HG02763 (cell line): ENCODE data around the gene PNPLA8.
"Not testable (repeated sequence)": the region's sequence is repeated elsewhere in the genome, so short reads cannot be mapped to it uniquely, and the experiment has no call there.

Experiments used
- ATAC-seq: cut with Tn5 transposase; IDR thresholded peaks from one replicate; pipeline ENCODE4 v1.9.1; 2021; ENCODE audit warnings: mild to moderate bottlenecking, moderate library complexity; ENCODE audit not compliant: unreplicated experiment

Gene PNPLA8

DNA sequence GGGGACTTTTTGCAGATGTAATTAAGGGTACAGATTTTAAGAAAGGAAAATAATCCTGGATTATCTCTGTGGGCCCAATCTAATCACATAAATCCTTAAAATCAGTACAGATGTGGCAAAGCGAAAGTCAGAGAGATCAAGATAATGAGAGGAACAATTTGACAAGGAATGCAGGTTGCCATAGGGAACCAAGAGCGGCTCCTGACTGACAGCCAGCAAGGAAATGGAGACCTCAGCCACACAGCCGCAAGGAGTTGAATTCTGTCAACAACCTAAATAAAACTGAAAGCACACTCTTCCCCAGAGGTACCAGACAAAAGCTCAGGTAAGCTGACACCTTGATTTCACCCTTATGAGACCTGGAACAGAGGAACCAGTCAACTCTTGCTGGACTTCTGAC, 3.4 kb upstream of the PNPLA8 start:
- no peak for ATAC-seq

DNA sequence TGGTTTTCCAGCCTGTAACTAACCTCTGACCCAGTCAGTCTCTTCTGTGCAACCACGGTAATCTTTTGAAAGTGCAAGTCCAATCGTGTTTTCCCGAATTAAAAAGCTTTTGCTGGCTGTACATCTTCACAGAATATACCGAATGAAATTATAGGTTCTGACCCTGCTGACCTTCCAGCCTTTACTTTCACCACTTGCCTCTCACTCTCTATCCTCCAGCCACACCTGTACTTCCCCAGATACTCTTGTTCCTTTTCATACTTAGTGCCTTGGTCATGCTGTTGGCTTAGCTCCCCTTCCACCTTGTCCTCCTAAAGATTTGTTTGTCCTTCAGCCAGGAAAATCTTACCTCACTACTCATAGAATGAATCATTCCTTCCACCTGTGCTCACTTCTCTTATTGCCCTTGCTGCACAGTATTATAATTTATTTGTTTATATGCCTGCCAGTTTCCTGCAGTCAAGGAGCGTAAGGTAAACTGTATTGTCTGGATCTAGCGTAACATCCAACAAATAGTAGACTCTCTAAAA, 2.3 kb upstream of the PNPLA8 start:
- ATAC-seq, result no peak

DNA sequence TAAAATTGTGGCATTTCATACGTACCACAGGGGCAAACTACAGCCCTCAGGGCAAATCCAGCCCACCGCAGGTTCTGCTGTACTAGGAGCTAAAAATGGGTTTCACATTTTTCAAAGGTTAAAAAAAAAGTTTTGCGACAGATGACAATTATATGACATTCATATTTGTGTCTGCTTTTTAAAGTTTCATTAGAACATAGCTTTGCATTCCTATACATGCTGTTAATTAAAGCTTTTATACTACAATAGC, 758 bp upstream of the PNPLA8 start:
- ATAC-seq, result no peak

DNA sequence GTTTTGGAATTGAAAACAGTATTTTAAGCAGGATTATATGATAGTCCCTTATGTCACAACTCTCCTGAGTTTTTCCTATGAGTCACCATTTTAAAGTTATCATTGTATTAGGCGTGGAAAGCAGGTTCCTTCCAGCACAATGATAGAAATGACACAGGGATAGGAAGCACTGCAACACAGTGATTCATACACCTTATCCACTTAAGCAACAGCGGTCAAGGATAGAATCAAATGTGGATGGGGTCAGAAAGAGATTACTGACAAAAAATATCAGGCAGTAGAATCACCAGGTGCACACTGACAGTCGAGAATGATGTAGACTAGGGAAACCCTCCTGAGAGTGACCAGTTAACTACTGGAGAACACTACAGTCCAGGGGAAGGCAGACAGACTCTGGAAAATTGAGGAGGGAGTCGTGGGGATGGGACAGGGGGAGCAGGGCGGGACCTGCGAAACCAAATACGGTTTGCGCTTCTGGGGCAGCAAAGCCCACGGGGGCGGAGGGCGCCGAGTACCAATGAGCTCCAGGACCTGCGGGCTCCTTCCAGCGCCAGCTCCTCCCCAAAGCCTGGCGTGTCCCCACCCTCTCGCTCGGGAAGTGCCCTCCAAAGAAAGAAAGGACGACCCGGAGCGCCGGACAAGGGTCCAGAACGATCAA, 479 bp downstream of the PNPLA8 start:
- peak; percentile 45 for ATAC-seq

DNA sequence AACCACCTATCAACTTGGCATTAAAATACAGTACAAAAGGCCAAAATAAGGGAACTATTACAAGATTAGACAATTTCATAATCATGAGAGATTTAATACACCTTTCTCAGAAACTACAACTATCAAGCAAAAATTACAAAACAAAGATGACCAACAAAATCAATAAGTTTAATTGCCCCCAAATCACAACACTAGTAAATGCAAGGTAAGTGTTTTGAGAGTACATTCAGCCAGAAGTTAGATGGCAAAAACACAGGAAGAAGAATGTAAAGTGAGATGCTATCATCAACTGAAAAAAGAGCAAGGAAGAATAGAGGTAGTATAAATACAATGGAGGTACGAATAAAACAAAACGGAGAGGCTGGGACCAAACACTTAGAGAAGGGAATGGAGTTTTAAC, 3.2 kb downstream of the PNPLA8 start:
- no peak for ATAC-seq

DNA sequence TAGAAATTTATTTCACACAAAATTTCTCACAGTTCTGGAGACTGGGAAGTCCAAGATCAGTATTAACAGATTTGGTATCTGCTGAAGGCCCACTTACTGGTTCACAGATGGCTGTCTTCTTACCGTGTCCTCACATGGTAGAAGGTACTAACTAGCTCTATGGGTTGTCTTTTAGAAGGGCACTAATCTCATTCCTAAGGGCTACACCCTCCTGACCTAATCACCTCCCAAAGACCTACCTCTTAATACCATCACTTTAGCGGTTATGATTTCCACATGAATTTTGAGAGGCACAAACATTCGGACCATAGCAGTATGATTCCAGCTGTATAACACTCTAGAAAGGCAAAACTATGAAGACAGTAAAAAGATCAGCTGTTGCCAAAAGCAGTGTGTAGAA, 8.0 kb downstream of the PNPLA8 start:
- no peak for ATAC-seq

DNA sequence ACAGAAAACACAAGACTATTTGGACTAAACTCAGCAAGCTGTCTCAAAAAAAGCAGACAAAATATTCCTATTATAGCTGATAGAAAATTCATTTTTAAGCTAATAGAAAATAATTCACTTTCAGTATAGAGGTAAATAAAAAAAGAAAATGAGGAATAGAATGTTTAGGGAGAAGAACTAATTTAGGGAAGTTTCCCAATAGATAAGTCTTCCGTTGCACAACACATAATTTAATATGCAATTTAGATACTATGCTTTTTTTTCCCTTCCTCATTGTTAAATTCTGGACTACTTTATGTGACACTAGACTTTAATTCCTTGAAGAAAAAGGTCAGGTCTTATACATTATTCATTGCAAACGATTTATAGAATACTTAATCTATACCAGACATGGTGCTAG, 10.3 kb downstream of the PNPLA8 start:
- no peak for ATAC-seq

DNA sequence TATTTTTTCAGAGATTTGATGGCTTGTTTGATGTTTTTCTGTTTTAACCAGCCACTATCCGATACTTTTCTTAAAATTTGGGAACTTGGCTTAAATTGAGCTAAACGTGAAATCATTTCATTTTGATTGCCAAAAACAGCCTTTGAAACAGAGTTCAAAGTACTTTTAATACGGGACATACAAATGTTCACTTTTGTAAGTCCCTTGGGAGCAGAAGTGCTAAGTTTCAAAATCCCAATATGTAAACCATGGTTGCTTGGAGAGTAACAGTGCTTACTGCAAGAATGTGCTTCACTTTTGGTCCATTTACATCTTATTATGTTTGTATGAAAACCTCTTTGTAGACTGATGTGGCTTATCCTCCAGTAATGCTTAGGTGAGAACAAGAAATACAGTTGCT, 10.9 kb downstream of the PNPLA8 start:
- ATAC-seq, result no peak

DNA sequence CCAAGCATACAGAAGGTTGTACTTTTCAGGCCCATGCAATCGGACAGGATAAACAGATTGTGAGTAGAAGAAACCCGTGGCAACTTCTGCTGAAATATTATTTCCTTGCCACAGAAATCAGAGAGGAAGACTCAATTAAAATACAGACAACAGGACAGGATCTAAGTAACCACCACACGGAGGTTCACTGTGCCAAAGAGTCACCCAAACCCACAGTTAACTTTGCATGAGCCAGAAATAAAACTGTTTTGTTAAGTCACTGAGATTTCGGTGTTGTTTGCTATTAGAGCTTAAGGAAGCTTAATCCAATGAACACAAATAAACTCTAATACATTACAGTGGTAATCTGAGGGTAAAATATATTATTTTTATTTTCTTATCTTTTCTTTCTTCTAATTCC, 14.0 kb downstream of the PNPLA8 start:
- no peak for ATAC-seq

DNA sequence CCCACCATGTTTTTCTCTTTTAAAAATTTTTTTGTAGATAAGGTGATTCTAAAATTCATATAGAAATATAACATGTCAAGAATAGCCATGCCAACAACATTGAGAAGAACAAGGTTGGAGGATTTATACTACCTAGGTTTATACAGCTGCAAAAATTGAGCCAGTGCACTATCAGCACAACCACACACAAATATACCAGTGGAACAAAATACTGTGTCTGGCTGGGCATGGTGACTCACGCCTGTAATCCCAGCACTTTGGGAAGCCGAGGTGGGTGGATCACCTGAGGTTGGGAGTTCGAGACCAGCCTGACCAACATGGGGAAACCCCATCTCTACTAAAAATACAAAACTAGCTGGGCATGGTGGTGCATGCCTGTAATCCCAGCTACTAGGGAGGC, 21.4 kb downstream of the PNPLA8 start:
- not testable (repeated sequence) for ATAC-seq

DNA sequence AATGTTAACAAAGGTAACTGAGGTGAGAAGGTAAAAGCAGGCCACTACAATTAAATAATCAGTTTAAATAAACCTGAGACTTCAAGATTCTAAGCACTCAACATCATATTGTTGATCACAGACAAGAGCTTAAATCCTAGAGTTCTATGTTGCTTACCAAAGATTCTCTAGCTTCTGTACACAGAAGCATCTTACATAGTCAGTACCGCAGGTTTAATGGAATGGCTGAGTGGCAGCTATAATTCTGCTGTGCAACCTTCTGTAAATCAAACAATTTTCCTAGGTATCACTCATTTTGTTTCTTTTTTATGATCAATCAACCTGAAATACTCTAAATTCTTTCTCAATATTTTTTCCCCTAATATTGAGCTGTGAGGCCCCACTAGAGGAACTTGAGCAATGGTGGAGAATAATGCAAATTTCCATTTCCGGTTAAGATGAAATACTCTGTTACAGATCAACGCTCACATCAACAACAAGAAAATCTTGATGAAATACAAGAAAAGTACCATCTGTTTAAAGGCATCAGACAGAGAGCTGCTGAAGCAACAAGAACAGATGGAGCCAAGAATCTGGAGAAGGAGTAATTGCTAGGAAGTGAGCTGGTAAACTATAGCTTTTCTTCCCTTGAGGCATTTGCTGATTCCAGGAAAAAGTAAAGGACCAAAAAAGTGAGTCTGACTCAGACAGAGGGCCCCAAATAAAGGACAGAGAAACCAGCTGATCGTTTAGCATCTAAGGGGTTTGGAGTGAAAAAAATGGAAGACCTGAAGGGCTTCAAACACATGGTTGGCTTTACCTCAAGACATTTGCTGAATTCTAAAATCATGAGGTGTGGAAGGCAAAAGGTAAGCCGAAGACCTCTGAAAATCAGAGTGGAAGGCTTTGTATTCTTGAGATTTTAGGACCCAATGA, 22.6 kb downstream of the PNPLA8 start:
- ATAC-seq, result peak; percentile 91

DNA sequence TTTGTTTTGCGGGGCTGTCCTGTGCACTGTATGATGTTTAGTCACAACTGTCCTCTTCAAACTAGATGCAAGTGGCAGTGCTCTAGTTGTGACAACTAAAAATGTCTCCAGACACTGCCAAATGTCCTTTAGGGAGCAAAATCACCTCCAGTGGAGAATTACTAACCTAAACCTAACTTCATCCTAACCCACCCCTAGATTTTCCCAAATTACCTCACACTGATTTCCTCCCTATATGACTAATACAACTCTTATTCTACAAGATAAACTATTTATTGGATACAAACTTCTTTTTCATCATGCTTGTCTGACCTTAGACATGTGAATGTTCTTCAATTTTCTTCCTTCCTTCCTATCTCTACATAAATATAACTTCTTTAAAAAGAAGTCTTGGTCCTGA, 26.4 kb downstream of the PNPLA8 start:
- no peak for ATAC-seq

DNA sequence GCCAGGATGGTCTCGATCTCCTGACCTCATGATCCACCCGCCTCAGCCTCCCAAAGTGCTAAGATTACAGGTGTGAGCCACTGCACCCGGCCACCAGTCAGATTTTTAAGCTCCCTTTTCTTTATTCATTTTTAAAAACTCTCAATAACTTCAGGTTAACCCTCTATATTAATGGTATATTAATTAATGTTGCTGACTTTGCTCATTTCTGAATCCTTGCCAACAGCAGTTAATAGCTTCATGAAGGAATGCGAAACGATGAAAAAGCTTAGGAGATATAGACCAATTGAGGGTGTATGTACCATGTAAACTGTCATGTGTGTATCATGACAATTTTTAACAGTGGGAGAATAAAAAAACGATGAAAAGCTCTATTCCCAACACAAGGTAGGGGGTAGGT, 27.5 kb downstream of the PNPLA8 start:
- no peak for ATAC-seq

DNA sequence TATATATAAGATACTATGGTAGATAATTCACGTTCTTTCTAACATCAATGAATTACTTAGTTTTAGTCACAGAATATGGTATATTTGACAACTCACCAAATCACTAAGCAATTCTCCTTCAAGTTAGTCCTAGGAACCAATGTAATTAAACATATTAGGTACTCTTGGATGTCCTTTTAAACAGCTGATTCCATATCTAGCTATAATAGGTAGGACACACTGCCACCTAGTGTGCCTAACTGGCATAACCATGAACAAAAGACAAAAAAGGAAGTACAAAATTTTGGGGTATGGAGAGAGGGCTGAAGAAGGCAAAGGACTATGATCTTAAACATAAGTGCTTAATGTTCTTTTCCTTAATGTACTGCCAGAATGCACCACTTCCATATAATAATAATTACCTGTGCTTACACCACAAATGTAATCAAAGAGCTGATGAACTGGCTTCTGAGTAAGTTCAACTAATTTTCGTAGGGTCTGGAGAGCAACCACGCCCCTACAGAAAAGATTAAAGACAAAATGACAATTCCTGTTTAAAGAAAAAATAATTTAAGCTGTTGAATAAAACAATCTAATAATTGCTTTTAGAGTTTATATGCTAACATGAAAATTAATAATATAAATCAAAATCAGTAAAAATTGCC, 28.7 kb downstream of the PNPLA8 start:
- ATAC-seq, result peak; percentile 65

DNA sequence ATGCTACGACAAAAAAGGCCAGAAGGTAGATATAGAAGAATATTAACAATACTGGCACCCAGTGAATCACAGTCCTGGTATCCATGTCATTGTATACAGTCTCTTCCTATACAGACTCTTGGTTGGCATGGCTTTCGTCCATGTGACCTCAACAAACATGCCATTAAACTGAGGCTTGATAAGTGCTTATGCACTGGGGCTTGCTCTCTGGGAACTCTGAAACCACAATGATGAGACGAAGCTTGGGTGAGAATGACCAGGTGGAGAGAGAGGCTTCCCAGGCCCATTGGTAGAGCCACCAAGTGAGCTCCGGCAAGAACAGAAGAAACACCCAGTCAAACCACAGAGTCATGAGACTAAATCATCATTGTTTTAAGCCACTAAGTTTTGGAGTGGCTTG, 33.2 kb downstream of the PNPLA8 start:
- ATAC-seq, result no peak

DNA sequence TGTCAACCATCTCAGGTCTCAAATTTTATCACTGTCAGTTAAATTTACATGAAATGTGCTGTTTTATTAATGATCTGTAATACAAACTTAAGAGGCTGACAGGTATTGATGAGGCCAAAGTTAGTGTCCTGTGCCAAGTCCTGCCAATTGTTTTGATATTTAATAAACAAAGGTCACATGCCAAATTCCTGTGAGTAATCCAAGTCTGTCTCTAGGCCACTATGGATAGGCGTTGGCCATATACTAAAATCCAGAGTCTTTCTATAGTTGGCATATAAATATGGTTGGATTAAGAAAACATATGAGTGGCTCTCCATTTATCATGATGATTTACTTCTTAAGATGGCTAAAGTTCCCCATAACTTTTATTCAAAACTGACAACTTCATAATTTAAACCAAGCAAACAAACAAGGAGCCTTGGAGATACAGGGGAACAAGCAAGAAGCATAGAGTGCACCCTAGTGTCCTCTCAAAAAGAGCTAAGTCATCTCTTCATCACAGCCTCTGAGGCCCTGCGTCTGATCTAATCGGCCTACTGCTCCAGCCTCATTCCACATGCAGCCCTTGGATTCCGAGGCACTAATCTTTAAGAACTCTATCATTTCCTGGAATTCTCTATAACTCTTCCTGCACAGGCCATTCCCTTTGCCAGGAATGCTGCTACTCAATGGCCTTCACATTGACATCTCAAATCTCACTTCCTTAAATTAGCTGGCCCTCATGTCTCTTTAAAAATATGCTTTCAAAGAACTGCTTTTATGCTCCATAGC, 37.0 kb downstream of the PNPLA8 start:
- ATAC-seq, result no peak

DNA sequence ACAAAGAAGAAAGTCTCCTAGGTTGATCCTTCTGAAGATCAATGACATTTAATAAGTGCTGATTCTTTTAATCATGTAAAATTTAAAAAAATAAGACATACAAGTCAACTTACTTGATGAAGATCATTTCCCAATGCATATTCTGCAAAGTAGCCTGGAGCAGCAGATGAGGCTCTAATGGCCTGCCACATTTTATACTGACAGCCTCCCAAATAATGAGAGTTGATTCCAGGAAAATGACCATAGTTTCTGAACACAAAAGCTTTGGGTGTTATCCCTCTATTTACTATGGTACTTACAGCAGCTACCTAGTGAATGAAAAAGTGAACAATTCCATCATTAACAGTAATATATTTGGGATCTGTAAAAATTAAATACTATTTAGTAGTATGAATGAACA, 38.3 kb downstream of the PNPLA8 start:
- no peak for ATAC-seq

DNA sequence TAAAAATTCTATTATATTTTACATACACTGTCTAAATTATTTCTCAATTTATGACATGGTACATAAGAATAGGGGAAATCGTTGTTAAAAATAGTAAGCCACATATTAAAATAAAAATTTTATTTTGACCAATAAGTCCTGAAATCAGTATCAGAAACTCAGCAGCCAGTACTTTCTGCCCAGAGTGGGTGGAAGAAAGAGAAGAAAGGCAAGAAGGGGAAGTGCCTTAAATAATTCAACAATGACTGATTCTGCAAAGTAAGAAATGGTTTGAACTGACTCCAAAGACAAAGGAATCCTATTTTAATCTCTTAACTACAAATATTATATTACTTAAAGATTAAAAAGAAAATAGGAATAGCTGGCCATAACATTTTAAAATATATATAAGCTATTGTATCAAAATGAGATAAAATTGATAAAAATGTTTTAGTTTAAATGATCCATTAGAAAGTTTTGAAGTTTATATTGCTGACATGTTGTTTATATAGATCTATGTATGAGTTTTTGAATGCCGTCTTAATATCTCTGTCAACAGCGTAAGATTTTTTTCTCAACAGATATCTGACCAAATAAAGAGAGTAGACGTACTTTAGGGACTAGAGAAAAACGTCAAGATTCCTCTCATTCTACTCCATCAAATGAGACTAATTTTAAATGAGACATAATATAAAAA, 39.5 kb downstream of the PNPLA8 start:
- no peak for ATAC-seq

DNA sequence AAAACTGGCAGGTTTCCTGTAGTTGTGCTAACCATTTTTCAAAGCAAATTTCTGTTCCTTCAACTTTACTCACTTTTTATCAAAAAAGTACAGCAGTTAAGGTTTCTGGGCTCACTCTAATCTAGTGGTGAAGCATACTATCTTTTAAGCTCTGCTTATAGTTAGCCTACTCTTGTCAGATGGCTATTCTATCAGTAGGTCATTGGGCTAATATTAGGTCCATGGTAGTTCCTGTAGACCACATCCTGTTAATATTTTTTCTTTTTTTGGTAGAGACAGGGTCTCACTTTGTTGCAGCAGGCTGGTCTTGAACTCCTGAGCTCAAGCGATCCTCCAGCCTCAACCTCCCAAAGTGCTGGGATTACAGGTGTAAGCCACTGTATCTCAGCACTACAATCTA, 41.8 kb downstream of the PNPLA8 start:
- no peak for ATAC-seq

DNA sequence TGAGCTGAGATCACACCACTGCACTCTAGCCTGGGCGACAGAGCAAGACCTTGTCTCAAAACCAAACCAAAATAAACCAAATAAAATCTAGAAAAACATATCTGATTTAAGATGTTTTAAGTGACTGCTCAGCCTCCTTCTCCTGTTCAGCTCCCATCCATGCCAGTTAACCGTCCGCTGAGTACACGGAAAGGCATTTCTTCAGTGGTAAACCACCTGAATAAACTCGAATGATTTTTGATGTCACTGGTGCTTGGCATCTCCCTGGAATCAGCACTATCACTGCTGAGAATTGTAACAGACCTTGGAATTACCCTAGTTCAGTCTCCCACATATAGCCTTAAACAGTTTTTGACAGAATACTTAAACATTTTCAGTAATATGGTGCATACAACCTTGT, 45.6 kb downstream of the PNPLA8 start:
- no peak for ATAC-seq

DNA sequence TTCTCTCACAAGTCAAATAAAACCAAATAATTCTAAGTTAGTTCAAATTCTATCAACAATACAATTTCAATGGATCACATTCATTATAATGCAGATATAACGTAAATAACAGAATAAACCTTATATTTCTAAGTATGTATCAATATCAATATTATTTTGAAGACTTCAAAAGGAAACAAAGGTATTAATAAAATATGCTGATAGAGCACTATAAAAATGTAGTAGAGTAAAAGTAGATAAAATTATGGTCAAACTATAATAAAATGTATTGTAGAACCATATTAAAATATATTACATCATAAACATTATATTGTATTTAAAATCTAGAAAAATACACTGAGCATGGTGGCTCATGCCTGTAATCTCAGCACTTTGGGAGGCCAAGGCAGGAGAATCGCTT, 46.2 kb downstream of the PNPLA8 start:
- no peak for ATAC-seq
